ENCODE results near the gene FBRSL1. TPM values are rescaled to one million over a fixed set of nuclear protein-coding genes. Genes with fewer than 3 reads are reported as not detected.

The FBRSL1 gene
- total and polyA plus RNA-seq, 9 of the 15 experiments (the other 6 are each of a cell fraction or from before 2014, with no cell fraction given): 0.24 to 129 (median 7.3) TPM

GRCh38 chr12:132469423-132469822 is 20.5 kb upstream of the FBRSL1 start:
- intact Hi-C loops (cut with micrococcal nuclease) (no loop called here), in situ Hi-C loops (cut with MboI) (no loop called here)
- TF ChIP-seq ZNF143 (CRISPR knock-in tag; IDR thresholded peaks at IDR 0.05) (no peak), PKNOX1 (IDR thresholded peaks at IDR 0.05) (no peak), MBD2 (IDR thresholded peaks at IDR 0.05; ENCODE audit: borderline replicate concordance, low read depth) (no peak), POLR2AphosphoS5 (IDR thresholded peaks at IDR 0.05; ENCODE audit: control insufficient read depth, insufficient read depth, low read depth, low read length) (no peak)
- Histone ChIP-seq H2AFZ (ENCODE audit: low read depth, low read length) (no peak overlapping the region), H3K4me3 (no peak overlapping the region), H3K9me3 (replicated peaks; ENCODE audit: control insufficient read depth, insufficient read depth, low read depth, low read length) (peaks cover 2% of the 10 kb centered on the region), H3K36me3 (ENCODE audit: control insufficient read depth, insufficient read depth, low read length) (no peaks in the 10 kb centered on the region), H3K79me2 (ENCODE audit: control insufficient read depth, insufficient read depth, low read length) (no peaks in the 10 kb centered on the region), H3K9ac (ENCODE audit: insufficient read depth in 1 of 2, low read depth in 2 of 2, low read length in 2 of 2) (no peak overlapping the region), H3K9me1 (ENCODE audit: control insufficient read depth, insufficient read depth, low read length) (no peaks in the 10 kb centered on the region), H3K4me1 (replicated peaks in 1 of 2; ENCODE audit: control insufficient read depth in 2 of 2, insufficient read depth in 2 of 2, low read length in 2 of 2) (peaks cover 6 to 36% of the 10 kb centered on the region in 2 experiments; a peak in 3 of 5 replicates), H3K27me3 (ENCODE audit: control insufficient read depth in 2 of 2, insufficient read depth in 2 of 2, low read length in 2 of 2) (peaks cover 0 to 9% of the 10 kb centered on the region in 2 experiments; a peak in 2 of 5 replicates), H4K20me1 (replicated peaks; ENCODE audit: control insufficient read depth, insufficient read depth, low read length) (no peaks in the 10 kb centered on the region; the same call in 1 of the 2 replicates), H3K4me2 (ENCODE audit: insufficient read depth, low read length) (no peak overlapping the region), H3K27ac (ENCODE audit: extremely low read depth, low read depth, low read length) (no peak overlapping the region)
- BruUV-seq (replicated peaks): no TSS peak
- ChIA-PET CTCF (ENCODE audit: low intra/inter-chr PET ratio) (no interaction called here), POLR2A (no interaction called here)
- 28% methylated on average over 7 of the region's 9 CpGs for WGBS (ENCODE audit: insufficient coverage, low coverage, missing lambda C conversion rate)
- DNase-seq (ENCODE audit: extremely low read depth in 1 of 4, low spot score in 3 of 4): no peak
- no peak for FAIRE-seq
- ATAC-seq: no peak

- H3K27me3 ChIP-seq (ENCODE audit: control insufficient read depth in 2 of 2, insufficient read depth in 2 of 2, low read length in 2 of 2): peaks cover 0 to 9% of the 10 kb centered on the region in 2 experiments; a peak in 2 of 5 replicates
- no CpG with 5 or more reads among the region's 3 CpGs for WGBS (ENCODE audit: insufficient coverage, low coverage, missing lambda C conversion rate)
- ATAC-seq (no peak), FAIRE-seq (no peak), DNase-seq (ENCODE audit: extremely low read depth in 1 of 4, low spot score in 3 of 4) (no peak)
- intact Hi-C loops (cut with micrococcal nuclease) (no loop called here), in situ Hi-C loops (cut with MboI) (no loop called here)
- peaks cover 2% of the 10 kb centered on the region; the same call in 1 of the 2 replicates for H3K9me3 ChIP-seq (replicated peaks; ENCODE audit: control insufficient read depth, insufficient read depth, low read depth, low read length)
- ChIA-PET CTCF (ENCODE audit: low intra/inter-chr PET ratio) (no interaction called here), POLR2A (no interaction called here)
- H3K9me1 ChIP-seq (ENCODE audit: control insufficient read depth, insufficient read depth, low read length): no peaks in the 10 kb centered on the region
- H3K4me3 ChIP-seq: no peak overlapping the region
- H2AFZ ChIP-seq (ENCODE audit: low read depth, low read length): no peak overlapping the region
- H3K9ac ChIP-seq (ENCODE audit: insufficient read depth in 1 of 2, low read depth in 2 of 2, low read length in 2 of 2): no peak overlapping the region
- BruUV-seq (replicated peaks): no TSS peak
- H3K4me2 ChIP-seq (ENCODE audit: insufficient read depth, low read length): no peak overlapping the region
- H4K20me1 ChIP-seq (replicated peaks; ENCODE audit: control insufficient read depth, insufficient read depth, low read length): no peaks in the 10 kb centered on the region; the same call in 1 of the 2 replicates
- H3K4me1 ChIP-seq (replicated peaks in 1 of 2; ENCODE audit: control insufficient read depth in 2 of 2, insufficient read depth in 2 of 2, low read length in 2 of 2): peaks cover 6 to 31% of the 10 kb centered on the region in 2 experiments; a peak in 3 of 5 replicates
- no peaks in the 10 kb centered on the region for H3K79me2 ChIP-seq (ENCODE audit: control insufficient read depth, insufficient read depth, low read length)
- H3K36me3 ChIP-seq (ENCODE audit: control insufficient read depth, insufficient read depth, low read length): no peaks in the 10 kb centered on the region
- TF ChIP-seq PTRF (tag; IDR thresholded peaks at IDR 0.05): no peak
- TF ChIP-seq POLR2AphosphoS5 (IDR thresholded peaks at IDR 0.05; ENCODE audit: control insufficient read depth, insufficient read depth, low read depth, low read length): no peak
- TF ChIP-seq SETDB1 (IDR thresholded peaks at IDR 0.05; ENCODE audit: low read length): no peak
- no peak for TF ChIP-seq ZNF764 (CRISPR knock-in tag; IDR thresholded peaks at IDR 0.05; ENCODE audit: low read depth)
- TF ChIP-seq SMARCA5 (IDR thresholded peaks at IDR 0.05): no peak
- no peak for TF ChIP-seq CEBPG (CRISPR knock-in tag; IDR thresholded peaks at IDR 0.05)
- TF ChIP-seq CEBPG (tag; conservative IDR thresholded peaks at IDR 0.05 in 1 of 2, IDR thresholded peaks at IDR 0.05 in 1 of 2): no peak
- no peak overlapping the region for H3K27ac ChIP-seq (ENCODE audit: extremely low read depth, low read depth, low read length)
These were observed 19.6 kb upstream of the FBRSL1 start for GRCh38 chr12:132470397-132470796.
